HepG2 (cell line): ENCODE data around the gene DDIT4. TPM values are rescaled to one million over a fixed set of nuclear protein-coding genes. Genes with fewer than 3 reads are reported as not detected.
A peak's percentile ranks its signal among the peaks of the same experiment; 100 is the strongest.

Source experiments
- ADNP ChIP-seq: sonication (generic); formaldehyde crosslinking; IDR thresholded peaks from 2 replicates; pipeline ENCODE4 v1.4.0; 2020; ENCODE audit warnings: missing genetic modification reagents
- KLF13 ChIP-seq: sonication (generic); formaldehyde crosslinking; IDR thresholded peaks from 2 replicates; pipeline ENCODE4 v1.4.0; 2020; ENCODE audit warnings: mild to moderate bottlenecking, missing genetic modification reagents
- PAF1 ChIP-seq: IDR thresholded peaks from 2 replicates; pipeline ENCODE4 v1.6.1; 2016; ENCODE audit warnings: missing genetic modification reagents, missing compliant biosample characterization
- SALL1 ChIP-seq: sonication (generic); formaldehyde crosslinking; IDR thresholded peaks from 2 replicates; pipeline ENCODE4 v1.8.0; 2022; ENCODE audit warnings: mild to moderate bottlenecking, missing genetic modification reagents
- SMAD3 ChIP-seq: sonication (generic); formaldehyde crosslinking; IDR thresholded peaks from 2 replicates; pipeline ENCODE4 v1.4.0; 2020; ENCODE audit warnings: missing genetic modification reagents
- SP1 ChIP-seq, 2 experiments: fragments of 450-650 bp in 1 of 2; sonication (generic) in 1 of 2; formaldehyde crosslinking in 1 of 2; IDR thresholded peaks; 2 replicates each; pipeline versions ENCODE4 v1.4.0 to v1.6.1; 2016 to 2020; ENCODE audit warnings: missing genetic modification reagents in 1 of 2
- ZBTB38 ChIP-seq: sonication (generic); formaldehyde crosslinking; IDR thresholded peaks from 2 replicates; pipeline ENCODE4 v1.5.1; 2020; ENCODE audit warnings: mild to moderate bottlenecking, missing genetic modification reagents
- ZNF136 ChIP-seq: sonication (generic); formaldehyde crosslinking; IDR thresholded peaks from 2 replicates; pipeline ENCODE4 v1.8.1; 2022; ENCODE audit warnings: low read depth, mild to moderate bottlenecking, moderate library complexity, missing genetic modification reagents
- ZNF225 ChIP-seq: sonication (generic); formaldehyde crosslinking; IDR thresholded peaks from 2 replicates; pipeline ENCODE4 v1.4.0; 2020; ENCODE audit warnings: mild to moderate bottlenecking, missing genetic modification reagents
- ZNF30 ChIP-seq: sonication (generic); formaldehyde crosslinking; IDR thresholded peaks from 2 replicates; pipeline ENCODE4 v1.5.0; 2020; ENCODE audit warnings: mild to moderate bottlenecking, missing genetic modification reagents
- ZNF431 ChIP-seq: sonication (generic); formaldehyde crosslinking; IDR thresholded peaks from 2 replicates; pipeline ENCODE4 v1.9.0; 2022; ENCODE audit warnings: missing genetic modification reagents, low read depth, mild to moderate bottlenecking, borderline replicate concordance
- ZNF569 ChIP-seq: sonication (generic); formaldehyde crosslinking; IDR thresholded peaks from 2 replicates; pipeline ENCODE4 v1.5.0; 2020; ENCODE audit warnings: mild to moderate bottlenecking, missing genetic modification reagents, moderate library complexity, borderline replicate concordance
- ZNF598 ChIP-seq: sonication (generic); formaldehyde crosslinking; IDR thresholded peaks from 2 replicates; pipeline ENCODE4 v1.5.1; 2020; ENCODE audit warnings: mild to moderate bottlenecking, missing genetic modification reagents, borderline replicate concordance
- ZNF737 ChIP-seq: sonication (generic); formaldehyde crosslinking; IDR thresholded peaks from 2 replicates; pipeline ENCODE4 v1.5.0; 2020; ENCODE audit warnings: missing genetic modification reagents, mild to moderate bottlenecking, borderline replicate concordance
- ZNF780A ChIP-seq: sonication (generic); formaldehyde crosslinking; IDR thresholded peaks from 2 replicates; pipeline ENCODE4 v1.8.0; 2022; ENCODE audit warnings: mild to moderate bottlenecking, missing genetic modification reagents, moderate library complexity
- polyA plus RNA-seq, 8 experiments: library from polyadenylated mRNA; depleted of rRNA in 3 of 8; stranded (reverse) in 7 of 8; unstranded in 1 of 8; fragments of >200 nt; fragmentation: Illumina TruSeq in 4 of 8; extraction: Trizol in 4 of 8; gene quantifications; 2 replicates each; pipeline versions ENCODE4 v1.2.1 to v1.2.3, GENCODE V29; 2011 to 2016; ENCODE audit warnings: low read depth in 4 of 8, missing spikeins in 1 of 8, mixed read lengths in 1 of 8; ENCODE audit not compliant: insufficient read depth in 1 of 8
- total RNA-seq, 5 experiments: library from RNA; depleted of rRNA; stranded (reverse); fragments of >200 nt; fragmentation: Illumina TruSeq; extraction: Trizol; gene quantifications; 2 replicates each; pipeline ENCODE4 v1.2.3, GENCODE V29; 2016; ENCODE audit warnings: low read depth in 1 of 5
- TF ChIP-seq, protein P1 (sequence below): sonication (generic); formaldehyde crosslinking; IDR thresholded peaks from 2 replicates; pipeline ENCODE4 v1.5.0; 2020; ENCODE audit warnings: mild to moderate bottlenecking, missing genetic modification reagents, borderline replicate concordance
- TF ChIP-seq, protein P2 (sequence below): IDR thresholded peaks from 2 replicates; pipeline ENCODE4 v1.6.1; 2016; ENCODE audit warnings: missing compliant biosample characterization, missing genetic modification reagents, borderline replicate concordance
- TF ChIP-seq, protein P3 (sequence below): sonication (generic); formaldehyde crosslinking; IDR thresholded peaks from 2 replicates; pipeline ENCODE4 v1.4.0; 2020; ENCODE audit warnings: missing genetic modification reagents
- TF ChIP-seq, protein P4 (sequence below): sonication (generic); formaldehyde crosslinking; IDR thresholded peaks from 2 replicates; pipeline ENCODE4 v1.5.1; 2020; ENCODE audit warnings: mild to moderate bottlenecking, moderate library complexity, missing genetic modification reagents
- TF ChIP-seq, protein P5 (sequence below): sonication (generic); formaldehyde crosslinking; IDR thresholded peaks from 2 replicates; pipeline ENCODE4 v1.5.0; 2020; ENCODE audit warnings: missing genetic modification reagents

DDIT4 gene
- total and polyA plus RNA-seq, 2 of the 13 experiments (the other 11 are each of a cell fraction or from before 2014, with no cell fraction given), result 35.6 to 40.7 TPM

DNA sequence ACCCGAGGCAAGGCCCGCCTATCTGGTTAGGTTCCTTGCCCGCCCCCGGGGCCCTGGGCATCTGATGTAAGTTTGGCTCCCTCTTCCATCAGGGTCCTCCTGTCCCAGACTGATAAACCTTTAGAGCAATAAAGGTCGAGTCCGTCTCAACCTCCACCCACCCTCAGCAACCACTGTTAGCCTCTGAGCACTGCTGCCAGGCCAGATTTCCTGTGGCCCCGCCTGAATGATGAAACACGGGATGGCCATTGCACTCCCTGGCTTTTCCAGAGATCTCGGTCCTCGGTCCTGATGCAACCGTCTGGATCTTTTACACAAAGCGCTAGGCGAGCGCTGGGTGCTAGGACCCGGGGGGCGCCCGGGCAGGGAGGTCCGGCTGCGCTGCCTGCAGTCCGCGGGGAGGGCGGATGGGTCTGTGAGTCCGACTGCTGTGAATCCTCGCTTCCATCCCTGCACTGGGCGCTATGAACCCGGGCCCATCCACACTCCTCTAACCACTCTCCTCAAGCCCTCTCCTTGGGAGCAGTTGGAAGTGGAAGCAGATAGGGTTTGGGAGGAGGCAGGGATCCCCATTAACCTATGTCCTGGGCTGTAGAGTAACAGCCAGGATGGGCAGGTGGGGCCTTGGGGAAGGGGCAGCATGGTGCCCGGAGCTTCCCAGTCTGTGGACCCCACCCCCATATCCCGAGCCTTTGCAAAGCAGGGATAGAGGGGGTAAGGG is 875 bp upstream of the DDIT4 start (continued):
- TF ChIP-seq, protein P1, sequence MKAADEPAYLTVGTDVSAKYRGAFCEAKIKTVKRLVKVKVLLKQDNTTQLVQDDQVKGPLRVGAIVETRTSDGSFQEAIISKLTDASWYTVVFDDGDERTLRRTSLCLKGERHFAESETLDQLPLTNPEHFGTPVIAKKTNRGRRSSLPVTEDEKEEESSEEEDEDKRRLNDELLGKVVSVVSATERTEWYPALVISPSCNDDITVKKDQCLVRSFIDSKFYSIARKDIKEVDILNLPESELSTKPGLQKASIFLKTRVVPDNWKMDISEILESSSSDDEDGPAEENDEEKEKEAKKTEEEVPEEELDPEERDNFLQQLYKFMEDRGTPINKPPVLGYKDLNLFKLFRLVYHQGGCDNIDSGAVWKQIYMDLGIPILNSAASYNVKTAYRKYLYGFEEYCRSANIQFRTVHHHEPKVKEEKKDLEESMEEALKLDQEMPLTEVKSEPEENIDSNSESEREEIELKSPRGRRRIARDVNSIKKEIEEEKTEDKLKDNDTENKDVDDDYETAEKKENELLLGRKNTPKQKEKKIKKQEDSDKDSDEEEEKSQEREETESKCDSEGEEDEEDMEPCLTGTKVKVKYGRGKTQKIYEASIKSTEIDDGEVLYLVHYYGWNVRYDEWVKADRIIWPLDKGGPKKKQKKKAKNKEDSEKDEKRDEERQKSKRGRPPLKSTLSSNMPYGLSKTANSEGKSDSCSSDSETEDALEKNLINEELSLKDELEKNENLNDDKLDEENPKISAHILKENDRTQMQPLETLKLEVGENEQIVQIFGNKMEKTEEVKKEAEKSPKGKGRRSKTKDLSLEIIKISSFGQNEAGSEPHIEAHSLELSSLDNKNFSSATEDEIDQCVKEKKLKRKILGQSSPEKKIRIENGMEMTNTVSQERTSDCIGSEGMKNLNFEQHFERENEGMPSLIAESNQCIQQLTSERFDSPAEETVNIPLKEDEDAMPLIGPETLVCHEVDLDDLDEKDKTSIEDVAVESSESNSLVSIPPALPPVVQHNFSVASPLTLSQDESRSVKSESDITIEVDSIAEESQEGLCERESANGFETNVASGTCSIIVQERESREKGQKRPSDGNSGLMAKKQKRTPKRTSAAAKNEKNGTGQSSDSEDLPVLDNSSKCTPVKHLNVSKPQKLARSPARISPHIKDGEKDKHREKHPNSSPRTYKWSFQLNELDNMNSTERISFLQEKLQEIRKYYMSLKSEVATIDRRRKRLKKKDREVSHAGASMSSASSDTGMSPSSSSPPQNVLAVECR (CRISPR knock-in tag), result peak; percentile 80
- TF ChIP-seq, protein P2, sequence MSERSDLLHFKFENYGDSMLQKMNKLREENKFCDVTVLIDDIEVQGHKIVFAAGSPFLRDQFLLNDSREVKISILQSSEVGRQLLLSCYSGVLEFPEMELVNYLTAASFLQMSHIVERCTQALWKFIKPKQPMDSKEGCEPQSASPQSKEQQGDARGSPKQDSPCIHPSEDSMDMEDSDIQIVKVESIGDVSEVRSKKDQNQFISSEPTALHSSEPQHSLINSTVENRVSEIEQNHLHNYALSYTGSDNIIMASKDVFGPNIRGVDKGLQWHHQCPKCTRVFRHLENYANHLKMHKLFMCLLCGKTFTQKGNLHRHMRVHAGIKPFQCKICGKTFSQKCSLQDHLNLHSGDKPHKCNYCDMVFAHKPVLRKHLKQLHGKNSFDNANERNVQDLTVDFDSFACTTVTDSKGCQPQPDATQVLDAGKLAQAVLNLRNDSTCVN (CRISPR knock-in tag), result peak; percentile 81; the same call in 1 of the 2 replicates
- TF ChIP-seq ZBTB38 (CRISPR knock-in tag), result peak; percentile 37; the same call in 1 of the 2 replicates
- TF ChIP-seq ZNF569 (CRISPR knock-in tag), result peak; percentile 20; the same call in 1 of the 2 replicates
- TF ChIP-seq, protein P3, sequence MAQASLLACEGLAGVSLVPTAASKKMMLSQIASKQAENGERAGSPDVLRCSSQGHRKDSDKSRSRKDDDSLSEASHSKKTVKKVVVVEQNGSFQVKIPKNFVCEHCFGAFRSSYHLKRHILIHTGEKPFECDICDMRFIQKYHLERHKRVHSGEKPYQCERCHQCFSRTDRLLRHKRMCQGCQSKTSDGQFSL, result peak; percentile 62; the same call in 1 of the 2 replicates
- TF ChIP-seq ZNF30, result no peak
- TF ChIP-seq KLF13 (CRISPR knock-in tag), result no peak
- TF ChIP-seq ZNF225 (CRISPR knock-in tag), result peak; percentile 49; the same call in 1 of the 2 replicates
- TF ChIP-seq ZNF598, result peak; percentile 61; the same call in 1 of the 2 replicates
- no peak for TF ChIP-seq SP1 (IDR thresholded peaks at IDR 0.05)
- TF ChIP-seq SP1 (CRISPR knock-in tag; IDR thresholded peaks at IDR 0.05), result peak; percentile 55; the same call in 1 of the 2 replicates
- TF ChIP-seq, protein P4, sequence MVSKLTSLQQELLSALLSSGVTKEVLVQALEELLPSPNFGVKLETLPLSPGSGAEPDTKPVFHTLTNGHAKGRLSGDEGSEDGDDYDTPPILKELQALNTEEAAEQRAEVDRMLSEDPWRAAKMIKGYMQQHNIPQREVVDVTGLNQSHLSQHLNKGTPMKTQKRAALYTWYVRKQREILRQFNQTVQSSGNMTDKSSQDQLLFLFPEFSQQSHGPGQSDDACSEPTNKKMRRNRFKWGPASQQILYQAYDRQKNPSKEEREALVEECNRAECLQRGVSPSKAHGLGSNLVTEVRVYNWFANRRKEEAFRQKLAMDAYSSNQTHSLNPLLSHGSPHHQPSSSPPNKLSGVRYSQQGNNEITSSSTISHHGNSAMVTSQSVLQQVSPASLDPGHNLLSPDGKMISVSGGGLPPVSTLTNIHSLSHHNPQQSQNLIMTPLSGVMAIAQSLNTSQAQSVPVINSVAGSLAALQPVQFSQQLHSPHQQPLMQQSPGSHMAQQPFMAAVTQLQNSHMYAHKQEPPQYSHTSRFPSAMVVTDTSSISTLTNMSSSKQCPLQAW, result peak; percentile 22; the same call in 1 of the 2 replicates
- TF ChIP-seq, protein P5, sequence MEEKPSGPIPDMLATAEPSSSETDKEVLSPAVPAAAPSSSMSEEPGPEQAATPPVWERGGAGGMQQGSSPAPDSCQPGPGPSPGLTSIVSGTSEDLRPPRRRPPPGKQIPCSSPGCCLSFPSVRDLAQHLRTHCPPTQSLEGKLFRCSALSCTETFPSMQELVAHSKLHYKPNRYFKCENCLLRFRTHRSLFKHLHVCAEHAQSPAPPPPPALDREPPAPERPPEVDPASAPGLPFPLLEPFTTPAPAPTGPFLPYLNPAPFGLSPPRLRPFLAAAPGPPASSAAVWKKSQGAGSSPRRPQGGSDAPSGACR, result no peak; the same call in 1 of the 2 replicates
- TF ChIP-seq SMAD3 (CRISPR knock-in tag), result peak; percentile 98
- peak; percentile 95 for TF ChIP-seq SALL1 (CRISPR knock-in tag)
- peak; percentile 62; the same call in 1 of the 2 replicates for TF ChIP-seq ZNF737 (CRISPR knock-in tag)
- peak; percentile 29; the same call in 1 of the 2 replicates for TF ChIP-seq ZNF431 (CRISPR knock-in tag)
- TF ChIP-seq ZNF136 (CRISPR knock-in tag), result 0 out of 2 replicates have a peak, but pooled peaks have one; percentile 31
- TF ChIP-seq ZNF780A (CRISPR knock-in tag), result peak; percentile 18; the same call in 1 of the 2 replicates
- 0 out of 2 replicates have a peak, but pooled peaks have one; percentile 50 for TF ChIP-seq ADNP (CRISPR knock-in tag)
- 0 out of 2 replicates have a peak, but pooled peaks have one; percentile 46 for TF ChIP-seq PAF1
